ENCODE results near the gene ATG10.

- TF ChIP-seq EZH2 (IDR thresholded peaks at IDR 0.05; ENCODE audit: borderline replicate concordance, insufficient read depth, low read depth, low read length, poor library complexity, severe bottlenecking): no peak
- TF ChIP-seq CTCF (IDR thresholded peaks at IDR 0.05): no peak
Measured at GRCh38 chr5:82185851-82186250, 214.0 kb downstream of the ATG10 start.
